RWPE1 (cell line): ENCODE measurements around the gene DMTF1.
"Not testable (repeated sequence)": the region's sequence is repeated elsewhere in the genome, so short reads cannot be mapped to it uniquely, and the experiment has no call there.

Experiments
- CTCF ChIA-PET: fragments of 350-600 bp; sonication (Branson Sonifier 250); formaldehyde crosslinking; extraction: SDS; loops from one replicate; lab custom pipeline; 2021; lab: Yijun Ruan, JAX
- POLR2A ChIA-PET: fragments of 400-600 bp; formaldehyde crosslinking; extraction: SDS; loops from one replicate; lab custom pipeline; 2020; ENCODE audit warnings: antibody characterized with exemption; ENCODE audit not compliant: low non-redundant PET; lab: Yijun Ruan, JAX
- DNase-seq: peaks from one replicate; pipeline ENCODE4 v3.0.0; 2012; ENCODE audit warnings: low spot score
- H3K27ac ChIP-seq: fragments of 450-650 bp; 2 replicates; pipeline ENCODE4 v1.5.1; 2017
- TF ChIP-seq, protein P1 (sequence below): fragments of 450-650 bp; conservative IDR thresholded peaks from 2 replicates; pipeline ENCODE4 v1.5.1; 2017; ENCODE audit warnings: low read depth, mild to moderate bottlenecking

DMTF1 gene

DNA sequence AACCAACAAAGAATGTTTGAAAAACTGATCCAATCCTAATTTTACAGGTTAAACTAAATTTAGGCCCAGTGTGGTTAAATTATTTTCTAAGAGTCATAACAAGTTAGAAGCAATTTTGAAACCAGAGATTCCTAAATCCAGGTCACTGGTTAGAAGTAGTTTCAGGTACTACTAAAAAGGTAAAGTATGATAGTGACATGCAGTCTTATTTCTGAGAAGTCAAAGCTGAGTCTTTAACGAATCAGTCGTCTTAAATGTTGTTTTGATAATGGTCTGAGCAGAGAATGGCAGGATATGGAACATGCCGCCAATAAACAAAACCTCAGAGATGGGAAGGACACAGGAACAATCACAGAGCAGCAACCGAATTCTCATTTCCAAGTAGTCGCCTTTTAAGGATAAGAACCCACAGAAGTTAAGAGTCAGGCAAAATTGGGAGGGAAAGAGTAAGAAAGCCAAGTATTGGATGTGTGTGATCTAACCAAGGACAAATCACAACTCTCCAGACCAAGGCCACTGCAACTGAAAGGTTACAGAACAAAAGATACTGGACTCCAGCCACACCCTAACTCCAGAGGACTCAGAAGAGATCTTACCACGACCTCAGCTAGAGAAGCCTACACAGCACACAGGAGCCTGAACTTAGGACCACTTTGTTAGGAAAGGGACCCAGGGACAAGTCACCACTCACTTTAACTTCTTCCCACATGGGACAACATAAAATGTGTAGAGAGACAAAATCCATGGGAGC lies 47.6 kb downstream of the DMTF1 start:
- H3K27ac ChIP-seq: no peak overlapping the region
- ChIA-PET CTCF (no interaction called here), POLR2A (interaction anchor here (0.5 kb wide), 1 partner anchor 16 kb away, joined by 7 read pairs; no protein-coding TSS in a partner anchor)
- TF ChIP-seq, protein P1, sequence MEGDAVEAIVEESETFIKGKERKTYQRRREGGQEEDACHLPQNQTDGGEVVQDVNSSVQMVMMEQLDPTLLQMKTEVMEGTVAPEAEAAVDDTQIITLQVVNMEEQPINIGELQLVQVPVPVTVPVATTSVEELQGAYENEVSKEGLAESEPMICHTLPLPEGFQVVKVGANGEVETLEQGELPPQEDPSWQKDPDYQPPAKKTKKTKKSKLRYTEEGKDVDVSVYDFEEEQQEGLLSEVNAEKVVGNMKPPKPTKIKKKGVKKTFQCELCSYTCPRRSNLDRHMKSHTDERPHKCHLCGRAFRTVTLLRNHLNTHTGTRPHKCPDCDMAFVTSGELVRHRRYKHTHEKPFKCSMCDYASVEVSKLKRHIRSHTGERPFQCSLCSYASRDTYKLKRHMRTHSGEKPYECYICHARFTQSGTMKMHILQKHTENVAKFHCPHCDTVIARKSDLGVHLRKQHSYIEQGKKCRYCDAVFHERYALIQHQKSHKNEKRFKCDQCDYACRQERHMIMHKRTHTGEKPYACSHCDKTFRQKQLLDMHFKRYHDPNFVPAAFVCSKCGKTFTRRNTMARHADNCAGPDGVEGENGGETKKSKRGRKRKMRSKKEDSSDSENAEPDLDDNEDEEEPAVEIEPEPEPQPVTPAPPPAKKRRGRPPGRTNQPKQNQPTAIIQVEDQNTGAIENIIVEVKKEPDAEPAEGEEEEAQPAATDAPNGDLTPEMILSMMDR: no peak
- DNase-seq: no peak

DNA sequence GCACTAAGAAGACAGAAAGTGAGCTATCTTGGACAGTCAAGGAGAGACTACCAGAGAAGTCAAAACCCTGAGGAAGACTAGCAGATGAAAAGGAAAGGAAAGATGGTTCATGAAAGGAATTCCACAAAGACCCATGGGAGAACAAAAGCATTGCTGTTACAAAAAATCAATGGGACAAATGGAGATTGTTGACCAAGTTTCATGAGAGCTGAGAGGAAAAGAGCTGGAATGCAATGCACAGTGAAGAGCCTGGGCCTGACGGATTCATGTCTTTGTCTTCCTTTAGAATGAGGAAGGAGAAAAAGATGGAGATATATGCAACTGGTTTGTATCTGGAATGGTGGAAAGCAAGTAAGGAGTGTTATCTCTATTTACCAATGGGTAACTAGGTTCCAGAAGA lies 50.0 kb downstream of the DMTF1 start:
- H3K27ac ChIP-seq: no peak overlapping the region
- CTCF ChIA-PET: no interaction called here
- TF ChIP-seq, protein P1: no peak
- POLR2A ChIA-PET: no interaction called here
- DNase-seq: no peak

DNA sequence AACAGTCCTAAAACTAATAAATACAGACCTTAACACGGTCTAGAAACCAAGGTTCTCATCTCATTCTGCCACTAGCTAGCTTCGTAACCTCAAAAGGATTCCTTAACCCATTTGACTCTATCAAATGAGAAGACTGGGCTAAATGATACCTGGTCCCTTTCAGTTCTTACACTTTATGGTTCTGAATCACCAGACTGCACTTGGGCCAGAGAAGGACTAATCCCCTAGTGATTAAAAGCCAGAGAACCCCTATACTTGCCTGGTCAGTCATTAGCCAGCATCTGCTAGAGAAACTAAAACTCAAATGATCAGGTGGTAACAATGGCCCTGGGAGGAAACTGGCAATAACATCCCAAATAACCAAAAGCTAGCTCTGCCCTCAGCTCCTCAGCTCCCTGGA lies 50.5 kb downstream of the DMTF1 start:
- ChIA-PET POLR2A (no interaction called here), CTCF (interaction anchor here (0.6 kb wide), 1 partner anchor 52 kb away, joined by 4 read pairs; no protein-coding TSS in a partner anchor)
- TF ChIP-seq, protein P1: no peak
- no peak for DNase-seq
- no peak overlapping the region for H3K27ac ChIP-seq

DNA sequence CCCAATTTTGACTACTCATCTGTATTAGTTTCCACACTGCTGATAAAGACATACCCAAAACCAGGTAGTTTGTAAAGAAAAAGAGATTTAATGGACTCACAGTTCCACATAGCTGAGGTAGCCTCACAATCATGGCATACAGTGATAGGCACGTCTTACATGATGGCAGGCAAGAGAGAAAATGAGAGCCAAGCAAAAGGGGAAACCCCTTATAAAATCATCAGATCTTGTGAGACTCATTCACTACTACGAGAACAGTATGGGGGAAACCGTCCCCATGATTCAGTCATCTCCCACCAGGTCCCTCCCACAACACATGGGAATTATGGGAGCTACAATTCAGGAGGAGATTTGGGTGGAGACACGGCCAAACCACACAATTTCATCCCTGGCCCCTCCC lies 51.7 kb downstream of the DMTF1 start:
- DNase-seq, POLR2A ChIA-PET, CTCF ChIA-PET: not testable (repeated sequence)

GRCh38 chr7:87204933-87205332 lies 52.7 kb downstream of the DMTF1 start:
- TF ChIP-seq, protein P1: no peak
- H3K27ac ChIP-seq: no peak overlapping the region
- no peak for DNase-seq
- CTCF ChIA-PET: no interaction called here
- POLR2A ChIA-PET: no interaction called here

More for the DNA sequence above, 51.7 kb downstream of the DMTF1 start:
- not testable (repeated sequence) for H3K27ac ChIP-seq

- DNase-seq, CTCF ChIA-PET, POLR2A ChIA-PET, H3K27ac ChIP-seq: not testable (repeated sequence)
These were observed 53.4 kb downstream of the DMTF1 start for GRCh38 chr7:87205701-87206100.

GRCh38 chr7:87206361-87206760 lies 54.1 kb downstream of the DMTF1 start:
- CTCF ChIA-PET: no interaction called here
- no peak overlapping the region for H3K27ac ChIP-seq
- DNase-seq: no peak
- POLR2A ChIA-PET: no interaction called here
- TF ChIP-seq, protein P1: no peak
